Neutrophil (primary cell): Measurements from ENCODE around the gene NRF1.
"Not testable (repeated sequence)": the region's sequence is repeated elsewhere in the genome, so short reads cannot be mapped to it uniquely, and the experiment has no call there.

Experiments used
- H3K27ac ChIP-seq: fragments of 200-600 bp; sonication (generic); 2 replicates; pipeline ENCODE4 v1.5.1; 2016; ENCODE audit warnings: mild to moderate bottlenecking, moderate library complexity
- H3K27me3 ChIP-seq: fragments of 200-600 bp; sonication (generic); 2 replicates; pipeline ENCODE4 v1.6.0; 2016; ENCODE audit warnings: mild to moderate bottlenecking
- H3K36me3 ChIP-seq: fragments of 200-600 bp; sonication (generic); 2 replicates; pipeline ENCODE4 v1.5.1; 2017
- H3K4me1 ChIP-seq, 2 experiments: fragments of 200-600 bp in 1 of 2; sonication (generic) in 1 of 2; 1 replicate in 1 of 2; 2 replicates in 1 of 2; pipeline versions ENCODE4 v1.5.1 to v1.6.1; 2013 to 2016; ENCODE audit warnings: low read depth in 1 of 2, low read length in 1 of 2, mild to moderate bottlenecking in 1 of 2, moderate library complexity in 1 of 2; ENCODE audit not compliant: control insufficient read depth in 1 of 2, insufficient read depth in 1 of 2
- H3K4me3 ChIP-seq, 2 experiments: fragments of 200-600 bp in 1 of 2; sonication (generic) in 1 of 2; 1 replicate in 1 of 2; 2 replicates in 1 of 2; pipeline ENCODE4 v1.5.1; 2013 to 2016; ENCODE audit warnings: low read depth in 1 of 2, low read length in 1 of 2, mild to moderate bottlenecking in 1 of 2, moderate library complexity in 1 of 2
- H3K9me3 ChIP-seq: fragments of 200-600 bp; sonication (generic); 2 replicates; pipeline ENCODE4 v1.5.1; 2016
- CTCF ChIP-seq: fragments of 200-600 bp; sonication (generic); IDR thresholded peaks from 2 replicates; pipeline ENCODE4 v1.5.1; 2016; ENCODE audit warnings: antibody characterized with exemption

The NRF1 gene

GRCh38 chr7:129571201-129571600 is 40.3 kb upstream of the NRF1 start:
- Histone ChIP-seq H3K4me1 (peaks cover 0 to 3% of the 10 kb centered on the region in 2 experiments), H3K27ac (no peak overlapping the region), H3K4me3 (no peak overlapping the region), H3K36me3 (no peaks in the 10 kb centered on the region), H3K9me3 (no peaks in the 10 kb centered on the region), H3K27me3 (no peaks in the 10 kb centered on the region)
- no peak for TF ChIP-seq CTCF

DNA sequence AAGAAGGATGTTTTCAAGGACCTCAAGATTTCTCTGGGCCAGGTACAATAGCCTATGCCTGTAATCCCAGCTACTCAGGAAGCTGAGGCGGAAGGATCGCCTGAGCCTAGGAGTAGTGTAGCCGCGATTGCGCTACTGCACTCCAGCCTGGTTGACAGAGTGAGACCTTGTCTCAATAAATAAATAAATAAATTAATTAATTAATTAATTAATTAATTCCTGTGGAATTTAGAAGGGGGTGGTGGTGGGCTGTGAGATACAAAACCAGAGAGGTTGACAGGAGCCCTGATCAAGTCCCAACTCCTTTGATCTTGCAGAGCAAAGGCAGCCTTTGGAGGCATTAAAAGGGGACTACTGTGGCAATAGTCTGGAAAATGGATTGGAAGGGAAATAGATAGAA is 39.3 kb upstream of the NRF1 start:
- Histone ChIP-seq H3K9me3 (no peaks in the 10 kb centered on the region), H3K4me3 (no peak overlapping the region), H3K4me1 (no peaks in the 10 kb centered on the region), H3K27ac (no peak overlapping the region), H3K27me3 (no peaks in the 10 kb centered on the region), H3K36me3 (no peaks in the 10 kb centered on the region)
- no peak for TF ChIP-seq CTCF

DNA sequence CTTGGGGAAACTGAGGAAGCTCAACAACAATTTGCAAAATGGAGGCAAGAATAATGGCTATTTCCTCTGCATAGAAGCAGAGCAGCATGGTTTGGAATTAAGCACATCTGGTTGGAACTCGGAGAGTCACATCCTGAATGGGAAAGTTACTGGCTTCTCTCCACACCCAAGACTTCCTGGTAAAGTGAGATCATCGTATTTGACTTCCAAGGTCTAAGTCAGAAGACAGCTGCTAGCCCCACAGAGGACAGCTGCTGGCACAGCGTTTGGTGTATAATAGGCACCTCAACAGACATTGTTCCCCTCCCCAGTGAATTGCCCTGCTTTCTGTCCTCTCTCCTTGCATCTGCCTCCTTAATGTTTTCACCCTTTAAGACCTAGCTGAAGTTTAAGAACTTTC is 37.0 kb upstream of the NRF1 start:
- Histone ChIP-seq H3K27ac (no peak overlapping the region), H3K36me3 (no peaks in the 10 kb centered on the region)
- TF ChIP-seq CTCF: no peak

DNA sequence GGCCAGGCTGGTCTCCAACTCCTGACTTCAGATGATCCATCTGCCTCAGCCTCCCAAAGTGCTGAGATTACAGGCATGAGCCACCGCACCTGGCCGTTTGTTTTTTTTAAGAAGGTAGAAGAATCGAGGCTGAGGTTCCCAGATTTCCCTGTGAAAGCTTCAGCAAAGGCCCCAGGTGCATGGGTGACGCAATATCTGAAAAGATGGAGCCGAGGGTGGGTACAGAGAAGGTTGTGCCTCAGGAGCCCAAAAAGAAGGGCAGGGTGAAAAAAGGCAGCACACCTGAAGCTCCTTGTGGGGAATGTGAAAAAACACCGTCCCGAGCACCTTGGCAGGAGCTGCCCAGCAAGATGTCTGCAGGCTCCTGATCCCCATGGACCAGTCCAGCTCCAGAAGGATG is 35.8 kb upstream of the NRF1 start:
- Histone ChIP-seq H3K27me3 (no peaks in the 10 kb centered on the region), H3K27ac (no peak overlapping the region), H3K4me3 (no peak overlapping the region), H3K4me1 (no peaks in the 10 kb centered on the region), H3K36me3 (no peaks in the 10 kb centered on the region), H3K9me3 (no peaks in the 10 kb centered on the region)
- TF ChIP-seq CTCF: no peak

More for the DNA sequence above, 37.0 kb upstream of the NRF1 start:
- no peak overlapping the region for H3K4me3 ChIP-seq
- no peaks in the 10 kb centered on the region for H3K27me3 ChIP-seq
- no peaks in the 10 kb centered on the region for H3K4me1 ChIP-seq
- H3K9me3 ChIP-seq: no peaks in the 10 kb centered on the region

GRCh38 chr7:129576138-129576537 is 35.4 kb upstream of the NRF1 start:
- no peak for TF ChIP-seq CTCF
- no peaks in the 10 kb centered on the region for H3K36me3 ChIP-seq
- H3K9me3 ChIP-seq: no peaks in the 10 kb centered on the region
- no peak overlapping the region for H3K27ac ChIP-seq
- H3K4me1 ChIP-seq: no peaks in the 10 kb centered on the region
- H3K27me3 ChIP-seq: no peaks in the 10 kb centered on the region
- no peak overlapping the region for H3K4me3 ChIP-seq

- Histone ChIP-seq H3K9me3 (no peaks in the 10 kb centered on the region), H3K27ac (no peak overlapping the region), H3K4me3 (no peak overlapping the region), H3K36me3 (no peaks in the 10 kb centered on the region), H3K27me3 (no peaks in the 10 kb centered on the region), H3K4me1 (no peaks in the 10 kb centered on the region)
- TF ChIP-seq CTCF: no peak
Measured at GRCh38 chr7:129578829-129579228, 32.7 kb upstream of the NRF1 start.

GRCh38 chr7:129586179-129586578 is 25.3 kb upstream of the NRF1 start:
- not testable (repeated sequence) for H3K27me3 ChIP-seq, H3K4me3 ChIP-seq, H3K36me3 ChIP-seq, H3K4me1 ChIP-seq, H3K27ac ChIP-seq
- H3K9me3 ChIP-seq: peaks cover 18% of the 10 kb centered on the region
